Chondrocyte (in vitro differentiated cells): Measurements from ENCODE around the gene CEACAM19. TPM values are rescaled to one million over a fixed set of nuclear protein-coding genes. Genes with fewer than 3 reads are reported as not detected.
"Not testable (repeated sequence)": the region's sequence is repeated elsewhere in the genome, so short reads cannot be mapped to it uniquely, and the experiment has no call there.

Experiments
- DNase-seq: peaks from one replicate; pipeline ENCODE4 v3.0.0; 2021; ENCODE audit warnings: mixed read lengths, low spot score
- H3K27ac Mint-ChIP-seq: one replicate; pipeline ENCODE4 v1.8.0; 2021; ENCODE audit warnings: mild to moderate bottlenecking, moderate library complexity, mixed read lengths; ENCODE audit not compliant: unreplicated experiment
- H3K27me3 Mint-ChIP-seq: 2 replicates; pipeline ENCODE4 v1.8.0; 2021; ENCODE audit warnings: low read depth, mixed read lengths
- H3K36me3 Mint-ChIP-seq: 2 replicates; pipeline ENCODE4 v1.8.0; 2021; ENCODE audit warnings: low read depth, mixed read lengths
- H3K4me1 Mint-ChIP-seq: 2 replicates; pipeline ENCODE4 v1.8.0; 2021; ENCODE audit warnings: low read depth, mild to moderate bottlenecking, mixed read lengths
- H3K4me3 Mint-ChIP-seq: one replicate; pipeline ENCODE4 v1.8.0; 2021; ENCODE audit warnings: mild to moderate bottlenecking, moderate library complexity, mixed read lengths; ENCODE audit not compliant: unreplicated experiment
- H3K9me3 Mint-ChIP-seq: 2 replicates; pipeline ENCODE4 v1.8.0; 2021; ENCODE audit warnings: low read depth, mixed read lengths
- CTCF ChIP-seq: fragments of 200-600 bp; sonication (generic); IDR thresholded peaks from 2 replicates; pipeline ENCODE4 v1.5.0; 2021; ENCODE audit warnings: antibody characterized with exemption, mild to moderate bottlenecking, moderate library complexity
- total RNA-seq: library from RNA; stranded (reverse); gene quantifications from 3 replicates; pipeline ENCODE4 v1.2.1, GENCODE V29; 2021

CEACAM19 gene
- total RNA-seq, 1 donor from 2014 or later = 6.5 TPM

GRCh38 chr19:44666852-44667556, 4.3 kb upstream of the CEACAM19 start:
- Mint-ChIP-seq H3K27ac (no peak overlapping the region), H3K36me3 (peaks cover 10% of the 10 kb centered on the region), H3K27me3 (no peaks in the 10 kb centered on the region), H3K4me3 (no peak overlapping the region), H3K4me1 (no peaks in the 10 kb centered on the region), H3K9me3 (no peaks in the 10 kb centered on the region)
- TF ChIP-seq CTCF = no peak
- no peak for DNase-seq

DNA sequence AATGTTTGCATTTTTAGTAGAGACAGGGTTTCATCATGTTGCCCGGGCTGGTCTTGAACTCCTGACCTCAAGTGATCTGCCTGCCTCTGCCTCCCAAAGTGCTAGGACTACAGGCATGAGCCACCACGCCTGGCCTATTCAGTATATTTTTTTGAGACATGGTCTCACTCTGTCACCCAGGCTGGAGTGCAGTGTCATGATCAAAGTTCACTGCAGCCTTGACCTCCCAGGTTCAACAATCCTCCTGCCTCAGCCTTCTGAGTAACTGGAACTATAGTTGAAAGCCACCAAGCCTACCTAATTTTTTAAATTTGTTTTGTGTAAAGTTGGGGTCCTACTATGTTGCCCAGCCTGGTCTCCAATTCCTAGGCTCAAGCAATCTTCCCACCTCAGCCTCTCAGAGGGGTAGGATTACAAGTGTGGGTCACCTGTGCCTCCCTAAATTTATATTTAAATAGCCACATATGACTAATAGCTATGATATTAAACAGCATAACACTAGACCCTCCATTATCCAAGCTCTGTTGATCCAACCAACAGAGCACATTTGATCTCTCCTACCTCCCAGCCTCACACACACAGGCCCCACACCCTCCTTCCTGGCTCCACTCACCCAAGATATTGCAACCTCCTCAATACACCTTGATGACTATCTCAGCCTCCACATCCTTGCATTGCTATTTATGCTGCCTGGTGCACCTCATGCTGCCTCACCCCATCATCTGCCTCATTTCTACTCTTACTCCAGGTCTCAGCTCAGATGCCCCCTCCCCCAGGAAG, 2.1 kb upstream of the CEACAM19 start:
- H3K27ac Mint-ChIP-seq = no peak overlapping the region
- no peaks in the 10 kb centered on the region for H3K9me3 Mint-ChIP-seq
- H3K36me3 Mint-ChIP-seq = no peaks in the 10 kb centered on the region
- no peak for TF ChIP-seq CTCF
- no peaks in the 10 kb centered on the region for H3K4me1 Mint-ChIP-seq
- no peak for DNase-seq
- H3K27me3 Mint-ChIP-seq = no peaks in the 10 kb centered on the region
- no peak overlapping the region for H3K4me3 Mint-ChIP-seq

GRCh38 chr19:44670027-44670426, 1.3 kb upstream of the CEACAM19 start:
- not testable (repeated sequence) for DNase-seq, H3K4me1 Mint-ChIP-seq, H3K36me3 Mint-ChIP-seq, H3K27ac Mint-ChIP-seq, H3K27me3 Mint-ChIP-seq, H3K4me3 Mint-ChIP-seq, H3K9me3 Mint-ChIP-seq

GRCh38 chr19:44672226-44672625, 944 bp downstream of the CEACAM19 start:
- no peak for TF ChIP-seq CTCF
- DNase-seq = no peak
- Mint-ChIP-seq H3K27me3 (no peaks in the 10 kb centered on the region), H3K4me1 (peaks cover 4% of the 10 kb centered on the region), H3K36me3 (peaks cover 3% of the 10 kb centered on the region), H3K4me3 (no peak overlapping the region), H3K27ac (no peak overlapping the region), H3K9me3 (no peaks in the 10 kb centered on the region)

DNA sequence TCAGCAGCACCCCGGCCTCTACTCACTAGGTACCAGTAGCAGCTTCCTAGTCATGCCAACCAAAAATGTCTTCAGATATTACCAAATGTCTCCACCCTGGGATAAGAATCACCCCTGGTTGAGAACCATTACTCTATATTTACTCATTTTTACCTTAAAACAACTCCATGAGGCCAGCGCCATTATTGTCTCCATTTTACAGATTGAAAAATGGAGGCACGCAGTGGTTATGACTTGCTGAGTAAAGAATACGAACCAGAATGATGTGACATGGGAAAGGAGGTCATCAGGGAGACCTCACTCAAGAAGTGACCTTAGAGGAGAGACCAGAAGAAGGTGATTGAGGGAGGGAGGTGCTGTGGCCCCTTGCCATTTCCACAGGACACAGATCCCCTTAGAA, 2.2 kb downstream of the CEACAM19 start:
- H3K27me3 Mint-ChIP-seq = no peaks in the 10 kb centered on the region
- no peak overlapping the region for H3K27ac Mint-ChIP-seq
- H3K9me3 Mint-ChIP-seq = no peaks in the 10 kb centered on the region
- no peak overlapping the region for H3K4me3 Mint-ChIP-seq
- H3K4me1 Mint-ChIP-seq = peaks cover 9% of the 10 kb centered on the region
- no peak for TF ChIP-seq CTCF
- no peak for DNase-seq
- H3K36me3 Mint-ChIP-seq = peaks cover 3% of the 10 kb centered on the region
